GM18520 (cell line): ENCODE data around the gene ADAM12.

Source experiments
- ATAC-seq: cut with Tn5 transposase; IDR thresholded peaks from one replicate; pipeline ENCODE4 v1.9.1; 2021; ENCODE audit not compliant: unreplicated experiment

The ADAM12 gene

DNA sequence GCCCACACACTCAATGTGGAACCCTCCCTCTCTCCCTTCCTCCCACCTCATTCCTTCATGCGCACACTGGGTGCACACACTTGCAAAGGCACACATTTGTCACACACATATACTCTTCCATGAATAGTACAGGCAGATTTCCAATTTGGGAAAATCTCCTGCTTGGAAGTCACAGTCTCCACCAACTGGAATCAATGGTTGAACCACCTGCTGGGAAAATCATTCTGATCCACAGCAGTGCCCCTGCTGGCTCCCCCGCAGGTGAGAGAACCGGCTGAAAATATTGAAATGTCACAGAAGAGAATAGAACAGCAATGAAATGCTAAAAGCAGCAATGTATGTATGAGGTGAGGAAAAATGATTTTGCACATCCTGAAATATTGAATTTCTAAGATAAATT, 232.7 kb downstream of the ADAM12 start:
- ATAC-seq, result no peak

DNA sequence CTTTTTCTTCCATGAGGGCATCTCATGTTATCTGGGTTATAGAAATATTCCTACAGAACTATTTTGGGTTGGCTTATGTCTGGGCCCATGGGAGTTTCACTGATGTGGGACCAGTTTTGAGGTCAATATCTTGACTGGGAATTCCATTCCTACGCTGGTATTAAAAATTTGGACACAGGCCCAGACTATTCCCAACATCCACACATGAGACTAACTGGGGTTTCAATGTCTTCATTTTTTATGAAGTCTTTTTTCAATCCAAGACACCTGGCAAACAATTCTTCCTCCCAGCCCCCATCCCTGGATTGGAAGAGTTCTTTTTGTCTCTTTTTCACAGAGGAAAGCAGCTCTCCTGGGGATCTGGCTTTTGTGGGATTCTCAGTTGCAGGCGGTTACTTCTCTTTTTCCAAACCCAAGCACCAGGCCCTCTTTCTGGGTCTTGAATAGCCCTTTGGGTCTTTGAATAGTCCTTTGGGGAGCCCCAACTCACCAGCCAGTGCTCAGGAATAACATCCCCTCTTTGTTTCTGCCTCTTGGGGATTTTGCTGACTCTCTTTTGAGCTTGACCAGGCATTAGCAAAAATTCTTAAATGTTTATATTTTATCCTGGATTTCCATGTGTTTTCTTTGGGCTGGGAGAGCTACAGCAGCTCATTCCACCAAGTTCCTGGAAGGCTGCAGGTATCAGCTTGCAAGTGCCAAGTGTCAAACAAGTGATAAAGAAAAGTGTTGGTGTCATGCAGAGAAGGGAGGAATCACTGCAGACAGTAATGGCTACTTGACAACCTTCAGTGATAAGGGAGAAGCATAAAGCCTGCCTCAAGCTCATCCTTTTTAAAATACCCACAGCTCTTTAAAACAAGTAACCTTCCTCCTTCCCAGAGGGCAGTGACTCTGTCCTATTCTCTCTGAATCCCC, 234.3 kb downstream of the ADAM12 start:
- ATAC-seq, result no peak

DNA sequence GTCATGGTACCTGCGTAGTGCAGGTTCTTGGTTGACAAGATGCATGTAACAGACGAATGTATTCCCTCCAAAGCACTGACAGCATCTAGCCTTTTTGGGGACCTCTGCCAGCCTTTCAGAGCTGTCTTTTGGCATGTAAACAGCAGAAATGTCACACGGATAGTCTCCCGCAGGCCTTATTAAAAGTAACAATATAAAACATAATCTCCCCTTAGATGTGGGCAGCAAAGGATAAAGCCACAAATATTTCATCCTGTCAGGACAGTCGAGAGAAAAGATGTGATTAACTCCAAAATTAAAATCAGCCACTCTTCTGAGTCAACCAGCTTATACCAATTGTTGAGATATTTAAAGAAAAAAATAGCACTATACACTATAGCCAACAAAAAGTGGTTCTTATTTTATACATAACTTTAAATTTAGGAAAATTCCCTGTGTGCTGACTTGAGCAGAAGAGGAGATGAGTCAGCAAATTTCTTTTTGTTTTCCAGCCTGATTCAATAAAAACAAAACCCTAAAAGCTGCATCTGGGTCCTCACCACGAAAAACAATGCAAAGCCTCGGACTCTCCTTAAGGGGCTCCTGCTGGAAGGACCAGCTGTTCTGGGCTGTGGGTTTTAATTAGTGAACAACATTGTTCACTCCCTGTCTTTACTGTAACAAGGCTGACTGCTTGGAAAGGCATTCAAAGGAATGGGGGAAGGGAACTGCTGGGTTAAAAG, 240.2 kb downstream of the ADAM12 start:
- ATAC-seq, result no peak

DNA sequence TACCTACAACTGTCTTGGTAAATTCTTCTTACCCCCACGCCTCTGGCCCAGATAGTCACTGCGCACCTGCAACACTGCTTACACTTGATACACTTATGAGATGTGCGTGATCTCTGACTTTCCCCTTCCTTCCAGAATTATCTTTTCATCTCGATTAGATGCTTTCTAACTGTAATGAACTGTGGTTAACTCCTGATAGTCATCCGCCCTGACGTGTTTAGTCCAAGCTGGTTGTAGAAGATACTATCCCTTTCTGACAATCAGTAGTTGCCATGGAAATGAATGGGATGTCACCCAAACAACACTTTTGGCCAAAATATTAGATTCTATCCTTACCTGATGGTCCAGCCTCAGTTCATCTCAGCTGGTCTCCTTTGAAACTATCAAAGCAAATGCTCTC, 241.5 kb downstream of the ADAM12 start:
- ATAC-seq, result no peak

DNA sequence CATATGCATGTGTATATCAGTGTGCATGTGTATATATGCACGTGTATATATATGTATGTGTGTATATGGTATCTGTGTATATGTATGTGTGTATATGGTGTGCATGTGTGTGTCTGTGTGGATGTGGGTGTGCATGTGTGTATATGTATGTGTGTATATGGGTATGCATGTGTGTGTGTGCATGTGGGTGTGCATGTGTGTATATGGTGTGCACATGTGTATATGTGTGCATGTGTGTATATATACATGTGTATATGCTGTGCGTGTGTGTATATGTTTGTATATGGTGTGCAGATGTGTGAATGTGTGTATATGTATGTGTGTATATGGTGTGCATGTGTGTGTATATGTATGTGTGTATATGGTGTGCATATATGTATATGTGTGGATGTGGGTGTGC, 245.2 kb downstream of the ADAM12 start:
- ATAC-seq, result no peak

DNA sequence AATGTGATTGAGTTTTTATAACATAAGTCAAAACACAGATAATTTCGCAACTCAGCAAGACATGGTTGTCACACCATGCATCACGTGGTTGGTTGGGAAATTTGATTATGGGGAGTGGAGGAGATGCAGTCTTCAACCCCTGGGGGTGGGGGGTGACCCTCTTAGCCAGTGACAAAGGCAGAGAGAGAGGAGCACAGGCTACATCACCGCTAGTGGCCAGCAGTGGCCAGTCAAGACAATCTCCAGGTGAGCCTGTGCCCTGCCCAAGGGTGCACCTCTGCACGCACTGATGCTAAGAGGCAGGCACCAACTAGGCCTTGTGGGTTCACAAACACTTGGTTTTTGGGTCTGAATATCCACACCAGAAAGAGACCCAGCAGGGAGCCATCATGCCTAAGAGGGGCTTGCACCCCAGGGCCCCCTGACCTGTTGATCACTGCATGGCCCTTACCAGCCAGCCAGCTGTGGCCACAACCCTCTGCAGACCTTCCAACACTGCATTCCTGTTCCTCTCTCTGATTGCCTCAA, 247.5 kb downstream of the ADAM12 start:
- no peak for ATAC-seq

DNA sequence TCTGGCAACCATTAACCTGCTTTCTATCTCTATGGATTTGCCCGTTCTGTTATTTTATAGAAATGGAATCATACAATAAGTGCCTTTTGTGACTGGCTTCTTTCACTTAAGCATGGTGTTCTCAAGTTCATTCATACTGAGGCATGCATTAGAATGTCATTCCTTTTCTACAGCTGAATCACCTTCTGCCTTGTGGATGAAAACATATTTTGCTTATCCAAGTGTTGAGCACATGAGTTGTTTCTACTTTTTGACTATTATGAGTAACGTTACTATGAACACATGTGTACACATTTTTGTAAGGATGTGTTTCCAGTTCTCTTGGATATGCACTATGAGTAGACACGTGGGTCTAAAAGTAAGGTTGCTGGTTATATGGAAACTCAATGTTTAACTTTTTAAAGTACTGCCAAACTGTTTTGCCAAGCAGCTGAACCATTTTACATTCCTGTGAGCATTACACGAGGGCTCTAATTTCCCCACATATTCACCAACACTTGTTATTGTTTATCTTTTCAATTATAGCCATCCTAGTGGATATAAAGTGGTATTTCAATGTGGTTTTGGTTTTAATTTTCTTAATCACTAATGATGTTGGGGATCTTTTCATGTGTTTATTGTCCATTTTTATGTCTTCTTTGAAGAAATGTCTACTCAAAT, 250.6 kb downstream of the ADAM12 start:
- no peak for ATAC-seq

DNA sequence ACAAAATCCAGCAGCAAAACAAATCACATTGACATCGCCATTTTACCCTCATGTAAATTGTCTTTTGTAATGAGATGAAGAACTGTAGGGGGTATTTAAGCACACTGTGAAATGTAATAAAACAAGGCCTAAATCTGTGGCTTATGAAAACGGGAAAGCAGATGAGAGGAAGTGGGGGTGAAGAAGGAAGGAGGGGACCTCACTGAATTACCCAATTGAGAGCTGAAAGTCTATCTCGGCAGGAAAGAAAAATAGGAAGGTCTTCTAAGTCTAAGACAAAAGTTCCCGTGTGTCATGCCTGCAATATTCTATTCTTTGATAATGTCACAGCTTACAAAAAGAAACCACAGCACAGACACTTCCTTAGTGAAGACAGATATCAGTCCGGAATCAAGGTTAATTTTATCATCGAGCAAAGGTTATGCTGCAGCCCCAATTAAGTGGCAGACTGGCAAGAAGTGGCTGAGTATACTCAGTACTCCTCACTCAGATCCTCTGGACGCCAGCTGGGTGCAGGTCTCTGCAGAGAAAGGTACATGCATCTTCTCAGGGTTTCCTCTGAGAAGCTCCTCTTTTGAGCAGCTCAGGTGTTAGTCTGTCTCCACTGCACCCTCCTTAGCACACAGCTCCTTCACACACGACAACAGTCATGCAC, 252.2 kb downstream of the ADAM12 start:
- ATAC-seq, result no peak

DNA sequence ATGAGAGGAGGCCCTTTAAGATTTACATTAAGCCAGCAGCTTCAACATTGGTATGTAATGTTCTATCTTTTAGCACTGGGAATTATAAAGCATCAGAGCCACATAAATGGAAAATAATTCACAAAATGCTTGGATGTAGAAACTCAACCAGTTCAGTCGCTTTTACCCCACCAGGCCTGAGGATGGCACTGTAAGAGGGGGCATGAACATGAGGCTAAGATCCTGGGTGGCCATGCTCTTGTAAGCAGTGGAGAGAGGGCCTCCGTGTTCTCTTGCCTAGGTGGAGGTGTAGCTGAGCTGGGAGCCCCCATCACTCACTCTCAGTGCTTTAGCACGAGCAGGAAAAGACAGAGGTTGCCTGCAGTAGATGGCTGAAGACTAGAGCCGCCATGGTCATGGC, 253.1 kb downstream of the ADAM12 start:
- ATAC-seq, result no peak

DNA sequence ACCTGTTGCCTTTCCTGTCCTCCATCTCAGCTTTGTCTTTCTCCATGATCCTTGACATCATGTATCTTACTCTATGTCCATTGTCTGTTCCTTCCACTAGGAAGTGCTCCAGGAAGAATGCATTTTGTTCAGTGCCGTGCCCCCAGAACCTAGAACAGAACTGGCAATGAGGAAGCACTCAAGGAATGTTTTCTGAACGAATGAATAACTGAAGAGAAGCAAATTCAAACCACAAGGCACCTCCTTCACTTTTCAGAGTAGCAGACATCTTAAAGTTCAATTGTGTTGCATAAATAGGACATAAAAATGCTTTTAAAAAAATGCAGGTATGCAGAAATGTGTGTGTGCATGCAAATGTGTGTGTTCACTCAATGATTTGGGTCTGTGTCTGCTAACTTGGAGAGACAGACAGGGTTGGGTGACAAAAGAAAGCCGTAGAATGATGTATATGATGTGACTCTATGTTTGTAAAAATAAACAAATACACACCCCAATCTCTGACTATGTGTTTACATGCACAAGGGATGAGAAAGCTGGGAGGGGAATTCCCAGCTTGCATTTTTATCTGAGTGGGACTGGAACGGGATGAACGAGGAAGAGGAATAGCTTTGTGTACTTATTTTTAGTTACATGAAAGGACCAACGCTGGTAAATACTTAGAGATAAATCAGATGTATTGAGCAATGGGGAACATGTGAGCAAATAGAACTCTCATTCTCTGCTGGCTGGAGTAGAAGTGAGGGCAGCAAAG, 254.2 kb downstream of the ADAM12 start:
- no peak for ATAC-seq

DNA sequence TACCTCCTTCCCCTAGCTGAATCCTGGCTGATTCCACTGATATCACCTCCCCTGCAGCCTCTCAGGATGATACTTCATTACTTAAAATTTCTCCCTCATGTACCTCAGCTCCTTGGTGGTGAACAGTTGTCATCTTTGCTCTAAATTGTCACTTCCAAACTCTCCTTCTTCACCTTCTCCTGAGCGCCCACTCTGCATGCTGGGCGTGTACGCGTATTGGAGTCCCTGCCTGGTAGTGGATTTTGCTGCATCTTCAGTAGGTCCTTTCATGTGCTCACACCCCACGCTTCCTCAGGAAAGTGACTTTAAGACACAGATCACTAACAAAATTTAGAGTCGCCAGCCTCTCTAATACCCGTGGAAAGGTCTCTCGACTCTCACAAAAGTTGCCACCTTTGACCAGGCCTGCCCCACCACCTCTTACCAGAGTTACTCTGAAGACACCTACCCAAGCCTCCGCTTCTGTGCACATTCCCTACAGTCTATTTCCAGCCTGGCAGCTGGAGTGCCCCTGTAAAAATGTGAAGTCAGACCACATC, 255.1 kb downstream of the ADAM12 start:
- no peak for ATAC-seq

DNA sequence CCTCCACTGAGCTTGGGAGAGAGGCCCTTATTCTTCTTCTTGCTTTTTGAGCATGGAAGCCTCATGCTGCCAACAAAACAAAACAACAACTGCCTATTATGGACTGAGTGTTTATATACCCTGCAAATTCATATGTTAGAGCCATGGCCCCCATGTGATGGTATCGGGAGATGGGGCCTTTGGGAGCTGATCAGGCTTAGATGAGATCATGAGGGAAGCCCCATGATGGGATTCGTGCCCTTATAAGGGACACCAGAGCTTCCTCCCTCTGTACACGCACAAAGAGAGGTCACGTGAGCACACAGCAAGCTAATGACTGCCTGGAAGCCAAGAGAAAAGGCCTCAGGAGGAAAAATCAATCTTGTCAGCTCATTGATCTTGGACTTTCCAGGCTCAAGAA, 256.9 kb downstream of the ADAM12 start:
- no peak for ATAC-seq

DNA sequence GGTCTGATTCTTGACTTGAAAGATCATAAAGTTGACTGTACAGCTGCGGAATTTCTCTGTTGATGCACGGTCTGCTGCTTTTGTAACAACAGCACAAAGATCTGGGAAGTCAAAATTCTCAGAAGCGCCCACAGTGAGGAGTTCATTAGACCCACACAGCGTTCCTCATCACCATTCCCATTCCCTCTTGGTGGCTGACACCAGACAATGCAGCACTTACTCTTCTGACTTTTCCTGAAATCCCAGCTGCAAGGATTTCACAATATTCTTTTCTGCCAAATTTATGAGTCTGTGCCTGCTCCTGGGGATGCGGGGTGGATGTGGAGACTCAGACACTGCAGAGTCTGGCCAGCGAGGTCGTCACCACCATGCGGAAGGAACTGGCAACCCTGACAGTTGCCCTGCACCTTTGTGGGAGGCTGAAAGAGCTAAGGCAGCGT, 258.0 kb downstream of the ADAM12 start:
- ATAC-seq, result no peak

DNA sequence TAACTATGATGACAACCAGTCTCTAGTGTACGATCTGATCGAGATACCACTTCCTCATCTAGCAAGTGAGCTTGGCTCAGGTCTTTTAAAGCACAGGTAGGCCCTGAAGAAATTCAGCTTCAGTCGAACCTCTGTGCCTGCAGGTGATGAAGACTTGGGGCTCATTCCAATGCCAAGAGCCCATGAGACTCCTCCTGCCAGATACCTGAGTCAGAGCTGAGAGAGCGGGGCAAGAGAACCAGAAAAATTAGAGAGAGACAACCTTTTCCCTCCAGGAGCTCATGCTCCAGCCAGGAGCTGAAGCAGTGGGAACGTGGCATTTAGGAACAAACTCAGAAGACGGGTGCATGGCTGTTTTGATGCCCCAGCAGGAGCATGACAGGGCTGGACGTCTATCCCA, 259.3 kb downstream of the ADAM12 start:
- ATAC-seq, result no peak

DNA sequence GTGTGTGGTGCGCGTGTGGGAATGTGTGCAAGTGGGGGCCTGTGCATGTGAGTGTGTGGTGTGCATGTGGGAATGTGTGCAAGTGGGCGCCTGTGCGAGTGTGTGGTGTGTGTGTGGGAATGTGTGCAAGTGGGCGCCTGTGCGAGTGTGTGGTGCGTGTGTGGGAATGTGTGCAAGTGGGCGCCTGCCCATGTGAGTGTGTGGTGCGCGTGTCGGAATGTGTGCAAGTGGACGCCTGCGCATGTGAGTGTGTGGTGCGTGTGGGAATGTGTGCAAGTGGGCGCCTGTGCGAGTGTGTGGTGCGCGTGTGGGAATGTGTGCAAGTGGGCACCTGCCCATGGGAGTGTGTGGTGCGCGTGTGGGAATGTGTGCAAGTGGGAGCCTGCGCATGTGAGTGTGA, 259.7 kb downstream of the ADAM12 start:
- ATAC-seq, result no peak

DNA sequence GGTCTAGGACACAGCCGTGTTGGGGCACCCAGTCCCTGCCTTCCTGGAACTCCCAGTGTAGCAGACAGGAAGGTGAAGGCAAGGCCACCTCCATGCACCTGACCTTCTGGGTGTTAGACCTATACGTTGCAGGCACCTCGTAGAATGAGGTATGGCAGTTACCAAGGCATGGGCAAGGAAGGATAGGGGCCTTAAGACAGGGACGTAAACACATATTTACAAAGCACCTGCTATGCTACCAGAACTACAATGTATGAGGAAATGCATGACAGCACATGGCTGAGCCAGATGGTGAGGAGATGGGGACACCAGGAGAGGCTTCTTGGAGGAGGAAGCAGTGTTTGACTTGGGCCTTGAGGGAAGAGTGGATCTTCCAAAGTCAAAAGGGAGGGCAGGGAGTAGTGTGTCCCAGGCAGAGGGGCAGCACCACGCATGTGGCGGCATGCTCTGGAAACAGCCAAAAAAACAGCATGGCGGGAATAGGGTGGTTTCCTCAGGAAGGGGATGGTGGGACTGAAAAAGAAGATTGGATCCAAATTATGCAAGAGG, 260.7 kb downstream of the ADAM12 start:
- ATAC-seq, result no peak

DNA sequence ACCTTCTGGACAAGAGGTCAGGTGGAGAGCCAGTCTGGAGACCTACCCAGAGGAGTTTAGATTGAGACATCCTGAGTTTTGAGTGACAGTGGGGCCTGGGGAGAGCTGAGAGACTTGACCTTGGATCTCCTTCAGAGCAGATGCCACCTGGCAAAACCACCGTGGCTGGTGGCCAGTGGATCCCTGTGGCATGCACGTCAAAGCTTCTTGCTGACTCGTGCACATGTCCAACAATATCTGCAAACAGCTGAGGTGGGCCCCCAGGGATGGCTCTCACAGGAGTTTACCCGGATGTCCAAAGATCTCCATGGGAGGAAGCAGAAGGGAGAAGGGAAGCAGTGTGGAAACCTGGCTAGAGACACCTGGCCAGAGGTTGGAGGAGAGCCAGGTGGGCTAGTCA, 261.4 kb downstream of the ADAM12 start:
- ATAC-seq, result no peak

DNA sequence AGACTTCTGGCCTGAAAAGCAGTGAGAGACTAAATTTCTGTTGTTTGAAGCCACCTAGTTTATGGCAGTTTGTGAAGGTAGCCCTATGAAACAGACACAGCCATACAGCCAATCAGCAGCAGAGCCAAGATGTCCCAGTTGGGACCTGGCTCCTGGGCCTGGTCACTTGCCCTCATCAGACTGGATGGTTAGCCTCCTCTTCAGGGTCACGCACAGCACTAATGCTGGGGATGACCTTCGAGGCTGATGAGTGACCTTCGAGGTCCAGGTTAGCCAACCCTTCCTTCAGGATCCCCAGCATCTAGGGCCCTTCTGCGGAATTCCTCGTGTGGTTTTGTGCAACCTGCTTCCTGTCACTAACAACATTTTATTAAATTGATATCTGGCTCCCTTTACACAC, 262.3 kb downstream of the ADAM12 start:
- no peak for ATAC-seq

DNA sequence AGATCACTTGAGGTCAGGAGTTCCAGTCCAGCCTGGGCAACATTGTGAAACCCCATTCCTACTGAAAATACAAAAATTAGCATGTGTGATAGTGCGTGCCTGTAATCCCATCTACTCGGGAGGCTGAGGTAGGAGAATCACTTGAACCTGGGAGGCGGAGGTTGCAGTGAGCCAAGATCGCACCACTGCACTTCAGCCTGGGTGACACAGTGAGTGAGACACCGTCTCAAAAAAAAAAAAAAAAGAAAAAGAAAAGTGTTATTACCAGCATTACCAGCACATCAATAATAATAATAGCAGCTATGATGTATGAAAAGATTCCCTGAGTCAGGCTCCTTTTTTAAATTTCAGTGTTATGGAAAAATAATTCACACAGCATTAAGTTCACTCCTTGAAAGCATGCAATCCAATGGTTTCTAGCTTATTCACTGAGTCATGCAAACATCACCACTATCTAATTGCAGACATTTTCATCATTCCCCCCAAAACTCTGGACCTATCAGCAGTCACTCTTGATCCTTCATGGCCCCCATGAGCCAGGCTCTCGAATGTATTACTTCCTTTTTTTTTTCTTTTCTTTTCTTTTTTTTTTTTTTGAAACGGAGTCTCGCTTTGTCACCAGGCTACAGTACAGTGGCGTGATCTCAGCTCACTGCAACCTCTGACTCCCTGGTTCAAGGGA, 263.5 kb downstream of the ADAM12 start:
- no peak for ATAC-seq
